ENCODE results near the gene NAA30. TPM values are rescaled to one million over a fixed set of nuclear protein-coding genes. Genes with fewer than 3 reads are reported as not detected.

NAA30 gene
- total RNA-seq, 4 donors from 2014 or later: 11.6 to 17.7 (median 16.7) TPM

- DNase-seq (ENCODE audit: low spot score in 2 of 2): no peak
- Histone ChIP-seq H3K27me3 (no peaks in the 10 kb centered on the region), H3K36me3 (peaks cover 18% of the 10 kb centered on the region), H3K9me3 (no peaks in the 10 kb centered on the region), H3K27ac (no peak overlapping the region), H3K4me1 (peaks cover 12% of the 10 kb centered on the region), H3K4me3 (no peak overlapping the region)
- WGBS: 81% methylated on average over 4 of the region's 4 CpGs
- no peak for TF ChIP-seq EP300 (IDR thresholded peaks at IDR 0.05)
- no peak for TF ChIP-seq POLR2A (IDR thresholded peaks at IDR 0.05)
- no peak for TF ChIP-seq CTCF (IDR thresholded peaks at IDR 0.05)
- TF ChIP-seq POLR2AphosphoS5 (IDR thresholded peaks at IDR 0.05): no peak
Observed at GRCh38 chr14:57400556-57401494, 10.4 kb downstream of the NAA30 start.

DNA sequence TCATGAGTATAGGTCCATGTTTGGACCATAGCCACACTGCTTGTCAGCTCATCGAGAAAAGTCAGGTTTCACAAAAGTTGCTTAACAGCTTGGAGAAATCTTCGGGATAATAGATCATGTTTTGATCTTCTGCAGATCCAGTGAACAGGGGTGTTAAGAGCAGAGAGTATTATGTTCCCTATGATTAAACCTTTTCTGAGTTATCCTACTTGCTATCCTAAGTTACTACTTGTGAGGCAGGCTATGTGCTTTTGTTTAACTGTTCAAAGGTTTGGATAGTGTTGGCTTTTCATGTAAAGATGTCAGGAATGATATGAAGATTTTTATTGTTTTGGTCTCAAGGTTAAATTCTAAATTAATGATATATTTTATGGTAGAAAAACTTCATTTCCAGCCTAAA lies 11.1 kb downstream of the NAA30 start:
- 39% methylated on average over 2 of the region's 2 CpGs for WGBS
- no peak overlapping the region for H3K27ac ChIP-seq

GRCh38 chr14:57402173-57402852 lies 11.9 kb downstream of the NAA30 start:
- H3K4me1 ChIP-seq: peaks cover 12% of the 10 kb centered on the region
- 41% methylated on average over 1 of the region's 1 CpG for WGBS
- H3K36me3 ChIP-seq: peaks cover 18% of the 10 kb centered on the region
- no peak overlapping the region for H3K27ac ChIP-seq
- no peaks in the 10 kb centered on the region for H3K27me3 ChIP-seq
- H3K9me3 ChIP-seq: no peaks in the 10 kb centered on the region
- no peak for DNase-seq (ENCODE audit: low spot score in 2 of 2)
- no peak overlapping the region for H3K4me3 ChIP-seq
- TF ChIP-seq POLR2AphosphoS5 (IDR thresholded peaks at IDR 0.05) (no peak), CTCF (IDR thresholded peaks at IDR 0.05) (no peak), POLR2A (IDR thresholded peaks at IDR 0.05) (no peak), EP300 (IDR thresholded peaks at IDR 0.05) (no peak)

More for the DNA sequence above, 11.1 kb downstream of the NAA30 start:
- Histone ChIP-seq H3K36me3 (peaks cover 18% of the 10 kb centered on the region), H3K4me3 (no peak overlapping the region), H3K9me3 (no peaks in the 10 kb centered on the region), H3K27me3 (no peaks in the 10 kb centered on the region), H3K4me1 (peaks cover 12% of the 10 kb centered on the region)
- no peak for TF ChIP-seq CTCF (IDR thresholded peaks at IDR 0.05)
- TF ChIP-seq EP300 (IDR thresholded peaks at IDR 0.05): no peak
- no peak for TF ChIP-seq POLR2A (IDR thresholded peaks at IDR 0.05)
- no peak for TF ChIP-seq POLR2AphosphoS5 (IDR thresholded peaks at IDR 0.05)
- no peak for DNase-seq (ENCODE audit: low spot score in 2 of 2)

DNA sequence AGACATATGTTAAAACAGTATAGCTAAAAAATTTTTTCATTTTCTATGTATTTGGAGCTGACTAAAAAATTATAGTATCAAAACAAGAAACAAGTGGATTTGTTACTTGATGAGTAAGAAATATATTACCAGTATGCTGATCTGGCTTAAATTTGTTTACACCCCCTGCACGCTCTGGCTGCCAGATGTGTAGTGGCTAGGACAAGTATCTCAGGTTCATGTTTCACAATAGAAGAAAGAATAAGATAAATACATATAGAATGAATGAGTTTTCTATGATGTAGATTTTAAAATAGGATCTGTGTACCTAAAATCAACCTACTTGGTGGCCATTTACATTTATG lies 13.1 kb downstream of the NAA30 start:
- TF ChIP-seq POLR2A (IDR thresholded peaks at IDR 0.05): no peak
- no peak for TF ChIP-seq CTCF (IDR thresholded peaks at IDR 0.05)
- no peak for TF ChIP-seq EP300 (IDR thresholded peaks at IDR 0.05)
- TF ChIP-seq POLR2AphosphoS5 (IDR thresholded peaks at IDR 0.05): no peak
- Histone ChIP-seq H3K27me3 (no peaks in the 10 kb centered on the region), H3K4me3 (no peak overlapping the region), H3K36me3 (peaks cover 9% of the 10 kb centered on the region), H3K4me1 (peaks cover 12% of the 10 kb centered on the region), H3K9me3 (no peaks in the 10 kb centered on the region), H3K27ac (no peak overlapping the region)
- 88% methylated on average over 1 of the region's 1 CpG for WGBS
- DNase-seq (ENCODE audit: low spot score in 2 of 2): no peak

- Histone ChIP-seq H3K4me1 (peaks cover 12% of the 10 kb centered on the region), H3K36me3 (peaks cover 22% of the 10 kb centered on the region), H3K27ac (no peak overlapping the region), H3K27me3 (no peaks in the 10 kb centered on the region), H3K9me3 (no peaks in the 10 kb centered on the region), H3K4me3 (no peak overlapping the region)
- WGBS: 62% methylated on average over 2 of the region's 2 CpGs
- DNase-seq (ENCODE audit: low spot score in 2 of 2): no peak
- no peak for TF ChIP-seq EP300 (IDR thresholded peaks at IDR 0.05)
- no peak for TF ChIP-seq POLR2A (IDR thresholded peaks at IDR 0.05)
Observed at GRCh38 chr14:57405562-57405961, 15.2 kb downstream of the NAA30 start.

Measured in suprapubic skin (tissue), 4 donors.